ENCODE results near the gene PLCB4.

GRCh38 chr20:9323622-9324021, 254.7 kb downstream of the PLCB4 start:
- TF ChIP-seq CTCF (IDR thresholded peaks at IDR 0.05) = no peak
- TF ChIP-seq POLR2A (IDR thresholded peaks at IDR 0.05) = no peak
- TF ChIP-seq EP300 (IDR thresholded peaks at IDR 0.05) = no peak
